ENCODE results near the gene A1BG. TPM values are rescaled to one million over a fixed set of nuclear protein-coding genes. Genes with fewer than 3 reads are reported as not detected.

The A1BG gene
- total RNA-seq, 1 experiment from 2014 or later = 47.4 TPM

GRCh38 chr19:58326501-58326913, 26.8 kb downstream of the A1BG start:
- intact Hi-C loops (cut with micrococcal nuclease; ENCODE audit: unreplicated experiment) = loop anchor here (5.0 kb wide), 1 partner anchor 61 kb away; the partner anchor contains the start of gene RPS5
- Histone ChIP-seq H3K27ac (ENCODE audit: low read length) (peak overlapping the region; percentile 90), H3K27me3 (ENCODE audit: control insufficient read depth, insufficient read depth, low read length) (no peaks in the 10 kb centered on the region)

DNA sequence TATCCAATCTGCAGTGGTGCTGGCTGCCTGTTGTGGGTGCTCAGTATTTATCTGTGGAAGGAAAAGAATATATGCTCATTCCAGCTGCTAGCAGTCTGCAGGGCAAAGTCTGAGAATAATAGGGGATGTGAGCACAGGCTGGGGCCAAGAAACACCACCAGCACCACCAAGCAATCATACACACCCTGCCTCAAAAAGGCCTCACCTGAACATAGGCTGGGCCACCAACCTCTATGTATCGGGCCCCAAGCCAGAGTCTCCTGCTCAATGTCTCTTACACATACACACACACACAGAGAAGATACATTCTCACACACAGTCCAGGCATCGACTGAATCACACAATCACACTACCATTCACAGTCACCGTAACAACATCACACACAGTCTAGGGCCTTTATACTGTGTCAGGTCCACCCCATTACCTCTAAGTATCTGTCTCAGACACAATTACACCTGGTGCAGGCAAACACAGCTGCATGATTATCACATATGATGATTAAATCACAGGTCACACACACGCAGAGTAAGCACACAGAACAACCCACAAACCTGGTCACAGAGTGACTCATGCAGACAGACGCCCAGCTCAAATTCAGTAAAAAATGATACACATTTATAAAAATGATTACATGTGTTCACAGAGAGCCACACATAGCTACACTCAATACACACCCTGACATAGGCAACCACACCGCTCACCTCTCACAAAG, 27.8 kb downstream of the A1BG start:
- ATAC-seq (no peak), DNase-seq (ENCODE audit: low read depth, low spot score) (no peak)
- peak overlapping the region; percentile 90 for H3K27ac ChIP-seq (ENCODE audit: low read length)
- no peaks in the 10 kb centered on the region for H3K9me3 ChIP-seq (ENCODE audit: control insufficient read depth, insufficient read depth, low read depth, low read length)
- ChIA-PET POLR2A (no interaction called here), CTCF (no interaction called here)
- peak overlapping the region; percentile 74 to 89 for H3K4me3 ChIP-seq (ENCODE audit: low read depth in 2 of 2, low read length in 2 of 2)
- no TSS peak for BruUV-seq (replicated peaks)
- H3K4me1 ChIP-seq (ENCODE audit: control insufficient read depth, insufficient read depth, low read length) = peaks cover 22% of the 10 kb centered on the region
- H3K36me3 ChIP-seq (ENCODE audit: control insufficient read depth, insufficient read depth, low read length) = no peaks in the 10 kb centered on the region; the same call in 1 of the 2 replicates
- no peaks in the 10 kb centered on the region for H3K27me3 ChIP-seq (ENCODE audit: control insufficient read depth, insufficient read depth, low read length)
- intact Hi-C loops (cut with micrococcal nuclease; ENCODE audit: unreplicated experiment) = loop anchor here (5.0 kb wide), 1 partner anchor 62 kb away; the partner anchor contains the start of gene RPS5
- in situ Hi-C loops (cut with HindIII; ENCODE audit: low pct_unique_long_range_greater_than_20kb, low sequenced_read_pairs) = no loop called here
- TF ChIP-seq POLR2AphosphoS5 (IDR thresholded peaks at IDR 0.05; ENCODE audit: low read depth, low read length) = no peak
- TF ChIP-seq TCF7L2 (IDR thresholded peaks at IDR 0.05; ENCODE audit: low read depth, low read length) = no peak
- TF ChIP-seq SIN3A (IDR thresholded peaks at IDR 0.05; ENCODE audit: borderline replicate concordance, insufficient read depth, low read depth, low read length) = no peak
- TF ChIP-seq REST (IDR thresholded peaks at IDR 0.05; ENCODE audit: insufficient read depth in 1 of 2, low read depth in 2 of 2, low read length in 1 of 2) = no peak

More at GRCh38 chr19:58326501-58326913, 26.8 kb downstream of the A1BG start:
- no TSS peak for BruUV-seq (replicated peaks)
- DNase-seq (ENCODE audit: low read depth, low spot score) = no peak
- ATAC-seq = peak; percentile 50
- POLR2A ChIA-PET = interaction anchor here (0.6 kb wide), 1 partner anchor 1356 kb away, joined by 5 read pairs; no protein-coding TSS in a partner anchor
- no peaks in the 10 kb centered on the region; the same call in 1 of the 2 replicates for H3K36me3 ChIP-seq (ENCODE audit: control insufficient read depth, insufficient read depth, low read length)
- CTCF ChIA-PET = interaction anchor here (0.7 to 1.0 kb wide), 2 partner anchors 156 to 233 kb away, joined by 3 to 6 read pairs; no protein-coding TSS in a partner anchor
- H3K9me3 ChIP-seq (ENCODE audit: control insufficient read depth, insufficient read depth, low read depth, low read length) = no peaks in the 10 kb centered on the region
- in situ Hi-C loops (cut with HindIII; ENCODE audit: low pct_unique_long_range_greater_than_20kb, low sequenced_read_pairs) = no loop called here
- TF ChIP-seq TCF7L2 (IDR thresholded peaks at IDR 0.05; ENCODE audit: low read depth, low read length) (no peak), REST (IDR thresholded peaks at IDR 0.05; ENCODE audit: insufficient read depth in 1 of 2, low read depth in 2 of 2, low read length in 1 of 2) (no peak), CTCF (IDR thresholded peaks at IDR 0.05) (no peak), SIN3A (IDR thresholded peaks at IDR 0.05; ENCODE audit: borderline replicate concordance, insufficient read depth, low read depth, low read length) (no peak), POLR2AphosphoS5 (IDR thresholded peaks at IDR 0.05; ENCODE audit: low read depth, low read length) (no peak)
- H3K4me3 ChIP-seq (ENCODE audit: low read depth in 2 of 2, low read length in 2 of 2) = peak overlapping the region; percentile 74 to 89
- peaks cover 23% of the 10 kb centered on the region for H3K4me1 ChIP-seq (ENCODE audit: control insufficient read depth, insufficient read depth, low read length)

All from Panc1 (cell line).